Fibroblast of the conjunctiva (primary cell): ENCODE measurements around the gene KIF7.
"Not testable (repeated sequence)": the region's sequence is repeated elsewhere in the genome, so short reads cannot be mapped to it uniquely, and the experiment has no call there.

Experiments used
- DNase-seq: peaks from one replicate; pipeline ENCODE4 v3.0.0-alpha.2; 2010; ENCODE audit warnings: low read depth

KIF7 gene

GRCh38 chr15:89621547-89621946, 33.7 kb downstream of the KIF7 start:
- no peak for DNase-seq

DNA sequence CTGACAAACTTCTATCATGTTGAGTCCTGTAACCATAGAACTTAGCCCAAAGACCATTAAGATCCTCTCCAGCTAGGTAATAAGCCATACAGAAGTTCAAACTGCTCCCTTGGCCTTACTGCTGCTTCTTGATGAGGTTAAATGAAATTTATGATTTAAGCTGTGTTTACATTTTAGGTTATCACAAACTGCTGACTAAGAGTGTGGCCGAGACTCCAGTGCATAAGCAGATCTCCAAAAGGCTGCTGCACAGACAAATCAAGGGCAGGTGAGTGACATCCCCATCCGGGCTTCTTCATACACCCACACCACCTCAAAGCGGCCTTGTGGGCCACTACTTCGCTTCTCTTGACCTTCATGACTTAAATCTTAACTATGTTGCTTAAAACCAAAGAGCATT, 39.0 kb downstream of the KIF7 start:
- DNase-seq: no peak

- no peak for DNase-seq
These were observed 40.1 kb downstream of the KIF7 start for GRCh38 chr15:89615135-89615534.

GRCh38 chr15:89614164-89614563, 41.1 kb downstream of the KIF7 start:
- DNase-seq: no peak

DNA sequence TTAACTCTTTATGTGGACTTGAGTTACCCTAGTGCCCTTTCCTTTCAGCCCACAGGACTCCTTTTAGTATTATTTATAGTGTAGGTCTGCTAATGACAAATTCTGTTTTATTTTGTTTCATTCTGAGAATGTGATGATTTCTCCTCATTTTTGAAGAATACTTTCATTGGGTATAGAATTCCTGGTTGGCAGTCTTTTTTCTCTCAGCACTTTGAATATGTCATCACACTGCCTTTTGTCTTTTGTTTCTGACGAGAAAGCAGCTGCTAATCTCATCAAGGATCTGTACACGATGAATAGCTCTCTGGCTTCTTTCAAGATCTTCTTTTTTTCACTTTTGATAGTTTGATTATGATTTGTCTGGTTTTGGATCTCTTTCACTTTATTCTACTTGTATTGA, 42.2 kb downstream of the KIF7 start:
- DNase-seq: no peak

GRCh38 chr15:89611317-89611716, 44.0 kb downstream of the KIF7 start:
- no peak for DNase-seq

DNA sequence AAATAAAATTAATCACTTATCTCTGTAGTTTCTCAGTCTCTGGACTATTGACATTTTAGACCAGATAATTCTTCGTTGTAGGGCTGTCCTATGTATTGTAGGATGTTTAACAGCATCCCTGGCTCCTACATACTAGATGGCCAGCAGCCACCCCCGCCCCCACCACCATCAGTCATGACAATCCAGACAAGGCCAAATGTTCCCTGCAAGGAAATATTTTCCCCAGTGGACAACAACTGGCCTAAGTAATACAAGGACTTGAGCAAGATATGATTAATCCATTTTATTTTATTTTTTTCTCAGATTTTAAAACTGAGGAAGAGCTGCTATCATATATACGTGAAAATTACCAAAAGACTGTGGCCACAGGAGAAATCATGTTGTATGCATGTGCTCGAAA, 56.2 kb downstream of the KIF7 start:
- no peak for DNase-seq

DNA sequence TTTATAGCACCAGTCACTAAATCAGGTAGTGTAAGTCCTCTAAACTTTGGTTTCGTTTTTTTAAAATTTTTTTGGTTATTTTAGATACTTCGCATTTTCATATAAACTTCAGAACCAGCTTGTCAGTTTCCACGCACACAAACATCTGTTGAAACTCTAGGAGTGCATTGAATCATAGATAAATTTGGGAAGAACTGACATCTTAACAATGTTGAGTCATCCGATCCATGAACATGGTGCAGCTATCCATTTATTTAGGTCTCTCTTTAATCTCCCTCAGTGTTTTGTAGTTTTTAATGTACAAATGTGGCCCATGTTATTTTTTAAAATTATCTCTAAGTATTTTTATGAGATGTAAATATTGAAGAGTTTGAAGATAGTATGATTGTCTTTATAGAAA, 62.2 kb downstream of the KIF7 start:
- no peak for DNase-seq

- no peak for DNase-seq
These were observed 63.4 kb downstream of the KIF7 start for GRCh38 chr15:89591834-89592233.

DNA sequence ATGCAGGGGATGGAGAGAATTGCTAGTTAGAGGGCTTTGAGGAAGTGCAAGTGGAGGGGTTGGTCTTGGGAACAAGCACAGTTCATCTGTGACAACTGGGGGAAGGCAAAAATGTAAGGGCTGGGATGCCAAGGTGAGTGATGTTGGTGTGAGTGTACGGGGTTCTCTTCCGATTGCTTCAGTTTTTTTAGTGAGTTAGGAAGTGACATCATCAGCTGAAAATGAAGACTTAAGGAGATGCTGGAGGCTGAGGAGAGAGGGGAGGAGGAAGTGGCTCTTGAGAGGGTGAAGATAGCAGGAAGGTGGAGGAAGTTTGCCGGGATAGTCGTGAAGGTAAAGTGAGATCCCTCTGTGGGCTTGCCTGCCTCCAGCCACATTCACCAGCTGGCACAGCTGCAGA, 67.3 kb downstream of the KIF7 start:
- DNase-seq: no peak

GRCh38 chr15:89586651-89587050, 68.6 kb downstream of the KIF7 start:
- no peak for DNase-seq

- not testable (repeated sequence) for DNase-seq
These were observed 74.5 kb downstream of the KIF7 start for GRCh38 chr15:89580747-89581146.

GRCh38 chr15:89578146-89578545, 77.1 kb downstream of the KIF7 start:
- DNase-seq: no peak
